ENCODE measurements around the gene TTC28. TPM values are rescaled to one million over a fixed set of nuclear protein-coding genes. Genes with fewer than 3 reads are reported as not detected.

TTC28 gene
- total RNA-seq, 1 donor from 2014 or later, result 13.5 TPM

DNA sequence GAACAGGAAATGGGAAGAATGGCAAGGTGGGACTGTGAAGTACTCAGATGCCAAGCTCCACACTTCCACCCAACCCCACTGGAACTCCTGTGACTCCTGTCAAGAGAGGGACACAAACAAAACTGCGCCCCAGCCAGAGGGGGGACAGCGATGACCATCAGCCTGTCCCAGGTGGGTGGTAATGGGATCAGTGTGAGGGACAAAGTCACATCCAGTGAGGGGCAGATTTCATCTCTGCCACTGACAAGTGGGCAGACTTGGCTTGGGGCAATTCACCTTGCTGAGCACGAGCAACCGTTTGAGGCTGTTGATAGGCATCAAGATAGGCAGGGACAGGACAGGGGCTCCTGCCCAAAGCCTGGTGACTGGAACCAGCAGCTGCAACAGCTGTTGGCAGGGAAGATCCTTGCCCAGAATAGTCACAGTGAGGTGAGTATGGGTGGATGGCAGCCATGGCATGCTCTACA is 655.2 kb downstream of the TTC28 start:
- no peak for DNase-seq (ENCODE audit: low read depth)
- TF ChIP-seq, protein P1, sequence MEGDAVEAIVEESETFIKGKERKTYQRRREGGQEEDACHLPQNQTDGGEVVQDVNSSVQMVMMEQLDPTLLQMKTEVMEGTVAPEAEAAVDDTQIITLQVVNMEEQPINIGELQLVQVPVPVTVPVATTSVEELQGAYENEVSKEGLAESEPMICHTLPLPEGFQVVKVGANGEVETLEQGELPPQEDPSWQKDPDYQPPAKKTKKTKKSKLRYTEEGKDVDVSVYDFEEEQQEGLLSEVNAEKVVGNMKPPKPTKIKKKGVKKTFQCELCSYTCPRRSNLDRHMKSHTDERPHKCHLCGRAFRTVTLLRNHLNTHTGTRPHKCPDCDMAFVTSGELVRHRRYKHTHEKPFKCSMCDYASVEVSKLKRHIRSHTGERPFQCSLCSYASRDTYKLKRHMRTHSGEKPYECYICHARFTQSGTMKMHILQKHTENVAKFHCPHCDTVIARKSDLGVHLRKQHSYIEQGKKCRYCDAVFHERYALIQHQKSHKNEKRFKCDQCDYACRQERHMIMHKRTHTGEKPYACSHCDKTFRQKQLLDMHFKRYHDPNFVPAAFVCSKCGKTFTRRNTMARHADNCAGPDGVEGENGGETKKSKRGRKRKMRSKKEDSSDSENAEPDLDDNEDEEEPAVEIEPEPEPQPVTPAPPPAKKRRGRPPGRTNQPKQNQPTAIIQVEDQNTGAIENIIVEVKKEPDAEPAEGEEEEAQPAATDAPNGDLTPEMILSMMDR (IDR thresholded peaks at IDR 0.05; ENCODE audit: insufficient read depth, low read length, poor library complexity, severe bottlenecking), result no peak
- no peaks in the 10 kb centered on the region for H3K27me3 ChIP-seq (ENCODE audit: control insufficient read depth, insufficient read depth, low read length)
- no peak overlapping the region for H3K4me3 ChIP-seq (ENCODE audit: low read depth, low read length)
- H3K36me3 ChIP-seq (ENCODE audit: control insufficient read depth, insufficient read depth, low read length), result no peaks in the 10 kb centered on the region

DNA sequence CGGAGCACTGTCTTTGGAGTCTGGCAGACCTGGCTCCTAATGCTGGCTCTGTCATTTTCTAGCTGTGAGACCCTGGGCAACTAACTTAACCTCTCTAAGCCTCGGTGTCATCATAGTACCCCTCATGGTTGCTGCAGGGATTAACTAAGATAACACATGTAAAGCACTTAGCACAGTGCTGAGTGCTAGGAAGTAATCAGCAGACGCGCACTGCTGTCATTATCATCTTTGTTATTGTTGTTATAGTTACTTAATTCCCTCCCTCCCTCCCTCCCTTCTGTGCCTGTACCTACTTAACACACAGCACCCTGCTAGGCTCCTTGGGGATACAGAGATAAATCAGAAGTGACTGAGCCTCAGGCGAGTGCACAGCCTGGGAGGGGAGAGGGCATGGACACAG is 655.9 kb downstream of the TTC28 start:
- no peak overlapping the region for H3K4me3 ChIP-seq (ENCODE audit: low read depth, low read length)
- TF ChIP-seq, protein P1 (IDR thresholded peaks at IDR 0.05; ENCODE audit: insufficient read depth, low read length, poor library complexity, severe bottlenecking), result no peak
- no peaks in the 10 kb centered on the region for H3K36me3 ChIP-seq (ENCODE audit: control insufficient read depth, insufficient read depth, low read length)
- no peak for DNase-seq (ENCODE audit: low read depth)
- H3K27me3 ChIP-seq (ENCODE audit: control insufficient read depth, insufficient read depth, low read length), result no peaks in the 10 kb centered on the region

DNA sequence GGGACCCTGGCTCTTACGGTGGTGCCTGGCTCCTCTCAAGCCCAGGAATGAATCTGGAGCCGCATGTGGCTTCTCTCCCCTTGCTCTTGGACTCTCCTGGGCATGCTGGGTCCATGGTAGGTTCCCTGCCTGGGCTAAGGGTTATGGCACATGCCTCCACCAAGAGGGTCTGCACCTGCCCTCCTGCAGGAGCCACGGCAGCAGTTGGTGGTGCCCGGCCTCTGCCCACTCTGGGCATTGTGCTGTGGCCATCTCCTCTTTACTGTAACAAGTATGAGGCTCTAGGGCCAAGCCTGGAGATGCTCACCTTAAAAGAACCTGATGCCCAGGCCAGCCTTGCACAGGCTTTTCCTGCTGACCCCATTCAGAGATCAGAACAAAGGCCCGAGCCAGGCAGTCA is 656.6 kb downstream of the TTC28 start:
- Histone ChIP-seq H3K27me3 (ENCODE audit: control insufficient read depth, insufficient read depth, low read length) (no peaks in the 10 kb centered on the region), H3K36me3 (ENCODE audit: control insufficient read depth, insufficient read depth, low read length) (no peaks in the 10 kb centered on the region), H3K4me3 (ENCODE audit: low read depth, low read length) (no peak overlapping the region)
- DNase-seq (ENCODE audit: low read depth), result no peak
- TF ChIP-seq, protein P1 (IDR thresholded peaks at IDR 0.05; ENCODE audit: insufficient read depth, low read length, poor library complexity, severe bottlenecking), result no peak

DNA sequence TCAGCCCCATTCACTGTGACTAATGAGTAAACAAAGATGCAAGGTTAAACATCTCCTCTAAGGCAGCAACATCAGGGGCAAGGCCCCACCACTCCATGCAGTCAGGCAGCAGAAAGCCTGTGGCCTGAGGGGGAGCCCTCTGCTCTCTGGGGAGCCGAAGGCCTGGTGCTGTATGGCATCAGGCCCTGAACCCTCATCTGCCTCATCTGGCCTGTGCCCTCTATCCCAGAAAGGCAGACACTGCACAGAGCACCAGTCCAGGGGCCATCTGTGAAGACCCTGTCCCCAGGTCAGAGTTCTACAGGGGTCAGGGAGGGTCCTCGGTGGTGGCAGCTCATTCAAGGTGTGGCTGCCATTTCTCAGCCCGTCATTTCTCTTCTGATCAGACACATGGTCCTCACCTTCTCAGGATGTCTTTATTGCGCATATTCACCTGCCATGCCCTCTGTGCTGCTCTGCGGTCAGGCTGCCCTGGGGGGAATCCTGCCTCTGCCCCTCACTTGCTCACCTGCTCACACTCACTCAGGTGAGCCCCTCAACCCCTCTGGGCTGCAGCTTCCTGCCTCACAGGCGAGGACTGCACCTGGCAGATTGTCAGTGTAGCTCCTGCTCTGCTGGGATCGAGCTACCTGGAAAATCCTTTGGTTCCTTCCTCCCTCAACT is 657.5 kb downstream of the TTC28 start:
- no peak overlapping the region for H3K4me3 ChIP-seq (ENCODE audit: low read depth, low read length)
- TF ChIP-seq, protein P1 (IDR thresholded peaks at IDR 0.05; ENCODE audit: insufficient read depth, low read length, poor library complexity, severe bottlenecking), result no peak
- no peak for DNase-seq (ENCODE audit: low read depth)
- H3K36me3 ChIP-seq (ENCODE audit: control insufficient read depth, insufficient read depth, low read length), result no peaks in the 10 kb centered on the region
- no peaks in the 10 kb centered on the region for H3K27me3 ChIP-seq (ENCODE audit: control insufficient read depth, insufficient read depth, low read length)

DNA sequence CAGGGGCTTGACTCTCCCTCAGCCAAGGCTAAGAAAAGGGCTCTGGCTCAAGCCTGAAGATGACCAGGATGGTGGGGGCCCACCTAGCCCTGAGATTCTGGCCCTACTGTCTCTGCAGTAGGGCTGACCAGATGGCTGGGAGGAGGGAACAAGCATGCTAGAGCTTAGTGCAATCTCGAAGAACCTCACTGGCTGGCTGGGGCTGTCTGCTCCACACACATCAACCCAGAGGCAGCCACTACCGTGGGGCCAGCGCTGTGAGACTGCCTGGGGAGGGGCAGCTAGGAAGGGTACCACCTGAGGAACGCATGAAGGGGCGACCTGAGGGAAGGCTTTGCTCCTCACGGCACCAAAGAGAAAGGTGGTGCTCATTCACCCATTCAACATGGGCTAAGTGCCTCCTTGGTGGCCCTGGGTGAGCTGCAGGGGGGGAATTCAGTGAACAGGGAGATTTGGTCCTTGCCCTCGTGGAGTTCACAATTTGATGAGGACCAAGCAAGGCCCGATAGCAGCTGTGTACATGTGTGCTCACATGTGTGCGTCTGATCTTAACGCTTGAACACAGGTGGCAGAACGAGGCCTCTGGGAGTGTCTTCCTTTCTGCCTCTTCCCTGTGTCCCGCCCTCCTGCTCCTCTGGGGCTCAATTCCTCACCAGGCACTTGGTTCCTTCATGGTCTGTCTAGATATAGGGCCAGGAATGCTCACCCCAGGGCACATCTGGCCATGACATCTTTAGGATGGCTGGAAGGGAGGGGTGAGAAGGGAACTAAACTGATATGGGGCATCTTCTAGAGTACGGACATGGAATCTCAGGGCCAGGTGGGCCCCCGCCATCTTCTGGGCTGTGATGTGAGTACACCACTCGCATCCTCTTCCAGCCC is 658.3 kb downstream of the TTC28 start:
- Histone ChIP-seq H3K36me3 (ENCODE audit: control insufficient read depth, insufficient read depth, low read length) (no peaks in the 10 kb centered on the region), H3K4me3 (ENCODE audit: low read depth, low read length) (no peak overlapping the region), H3K27me3 (ENCODE audit: control insufficient read depth, insufficient read depth, low read length) (no peaks in the 10 kb centered on the region)
- TF ChIP-seq, protein P1 (IDR thresholded peaks at IDR 0.05; ENCODE audit: insufficient read depth, low read length, poor library complexity, severe bottlenecking), result no peak
- no peak for DNase-seq (ENCODE audit: low read depth)
